ENCODE measurements around the gene COL9A3. TPM values are rescaled to one million over a fixed set of nuclear protein-coding genes. Genes with fewer than 3 reads are reported as not detected.

COL9A3 gene
- total RNA-seq, 1 experiment from 2014 or later, result 2.0 TPM

Other genes with a start within 250 kb of the COL9A3 start
- gene SLCO4A1, start 174.5 kb upstream of the COL9A3 start, total RNA-seq (2014; rRNA removed; shearing (Covaris generic)), result 3.9 and 5.8 TPM in 2 replicates
- gene NTSR1, start 108.2 kb upstream of the COL9A3 start, total RNA-seq (2014; rRNA removed; shearing (Covaris generic)), result 0.02 TPM in 1 of 2 replicates, not detected in the other
- 52.5 and 57.4 TPM in 2 replicates for gene MRGBP, start 20.6 kb upstream of the COL9A3 start, total RNA-seq (2014; rRNA removed; shearing (Covaris generic))
- 46.6 and 49.0 TPM in 2 replicates for gene OGFR, start 12.2 kb upstream of the COL9A3 start, total RNA-seq (2014; rRNA removed; shearing (Covaris generic))
- 19.9 and 21.2 TPM in 2 replicates for gene TCFL5, start 44.8 kb downstream of the COL9A3 start, total RNA-seq (2014; rRNA removed; shearing (Covaris generic))
- 98.5 and 108 TPM in 2 replicates for gene DIDO1, start 109.5 kb downstream of the COL9A3 start, total RNA-seq (2014; rRNA removed; shearing (Covaris generic))
- 109 and 117 TPM in 2 replicates for gene GID8, start 121.1 kb downstream of the COL9A3 start, total RNA-seq (2014; rRNA removed; shearing (Covaris generic))
- 1.1 and 2.1 TPM in 2 replicates for gene SLC17A9, start 135.7 kb downstream of the COL9A3 start, total RNA-seq (2014; rRNA removed; shearing (Covaris generic))
- gene BHLHE23, start 189.9 kb downstream of the COL9A3 start, total RNA-seq (2014; rRNA removed; shearing (Covaris generic)), result not detected in 2 replicates

Measured in SJCRH30 (cell line).